ENCODE measurements around the gene ANK3.

DNA sequence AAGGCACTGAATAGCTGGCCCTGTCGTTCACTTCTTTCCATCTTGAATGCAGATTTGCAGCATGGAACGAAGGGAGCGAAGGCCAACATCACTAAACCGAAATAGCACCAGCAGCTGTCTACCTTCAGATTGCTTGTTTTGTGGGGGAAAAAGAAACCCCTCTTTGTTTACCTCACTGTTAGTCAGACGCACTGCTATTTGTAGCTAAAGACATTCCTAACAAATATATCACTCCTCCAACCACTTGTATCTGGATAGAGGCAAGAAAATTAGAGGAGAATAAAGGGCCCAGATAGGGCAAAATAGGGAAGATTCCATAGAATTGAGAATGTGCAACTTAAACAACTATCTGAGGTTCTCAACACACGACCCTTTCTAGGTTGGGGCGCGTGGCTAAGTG lies 26.5 kb downstream of the ANK3 start:
- TF ChIP-seq, protein P1, sequence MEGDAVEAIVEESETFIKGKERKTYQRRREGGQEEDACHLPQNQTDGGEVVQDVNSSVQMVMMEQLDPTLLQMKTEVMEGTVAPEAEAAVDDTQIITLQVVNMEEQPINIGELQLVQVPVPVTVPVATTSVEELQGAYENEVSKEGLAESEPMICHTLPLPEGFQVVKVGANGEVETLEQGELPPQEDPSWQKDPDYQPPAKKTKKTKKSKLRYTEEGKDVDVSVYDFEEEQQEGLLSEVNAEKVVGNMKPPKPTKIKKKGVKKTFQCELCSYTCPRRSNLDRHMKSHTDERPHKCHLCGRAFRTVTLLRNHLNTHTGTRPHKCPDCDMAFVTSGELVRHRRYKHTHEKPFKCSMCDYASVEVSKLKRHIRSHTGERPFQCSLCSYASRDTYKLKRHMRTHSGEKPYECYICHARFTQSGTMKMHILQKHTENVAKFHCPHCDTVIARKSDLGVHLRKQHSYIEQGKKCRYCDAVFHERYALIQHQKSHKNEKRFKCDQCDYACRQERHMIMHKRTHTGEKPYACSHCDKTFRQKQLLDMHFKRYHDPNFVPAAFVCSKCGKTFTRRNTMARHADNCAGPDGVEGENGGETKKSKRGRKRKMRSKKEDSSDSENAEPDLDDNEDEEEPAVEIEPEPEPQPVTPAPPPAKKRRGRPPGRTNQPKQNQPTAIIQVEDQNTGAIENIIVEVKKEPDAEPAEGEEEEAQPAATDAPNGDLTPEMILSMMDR (IDR thresholded peaks at IDR 0.05): no peak
- no peak for TF ChIP-seq POLR2A (IDR thresholded peaks at IDR 0.05)
